ENCODE data around the gene OR4S1.
A peak's percentile ranks its signal among the peaks of the same experiment; 100 is the strongest.
"Not testable (repeated sequence)": the region's sequence is repeated elsewhere in the genome, so short reads cannot be mapped to it uniquely, and the experiment has no call there.

The OR4S1 gene, protein sequence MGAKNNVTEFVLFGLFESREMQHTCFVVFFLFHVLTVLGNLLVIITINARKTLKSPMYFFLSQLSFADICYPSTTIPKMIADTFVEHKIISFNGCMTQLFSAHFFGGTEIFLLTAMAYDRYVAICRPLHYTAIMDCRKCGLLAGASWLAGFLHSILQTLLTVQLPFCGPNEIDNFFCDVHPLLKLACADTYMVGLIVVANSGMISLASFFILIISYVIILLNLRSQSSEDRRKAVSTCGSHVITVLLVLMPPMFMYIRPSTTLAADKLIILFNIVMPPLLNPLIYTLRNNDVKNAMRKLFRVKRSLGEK

GRCh38 chr11:48305923-48306322 lies at the start of gene OR4S1:
Gene OR4S1, plus strand, starts transcription at chr11:48306223. Its CDS starts 0 bp downstream, at chr11:48306223.
- DNase-seq = no peak

DNA sequence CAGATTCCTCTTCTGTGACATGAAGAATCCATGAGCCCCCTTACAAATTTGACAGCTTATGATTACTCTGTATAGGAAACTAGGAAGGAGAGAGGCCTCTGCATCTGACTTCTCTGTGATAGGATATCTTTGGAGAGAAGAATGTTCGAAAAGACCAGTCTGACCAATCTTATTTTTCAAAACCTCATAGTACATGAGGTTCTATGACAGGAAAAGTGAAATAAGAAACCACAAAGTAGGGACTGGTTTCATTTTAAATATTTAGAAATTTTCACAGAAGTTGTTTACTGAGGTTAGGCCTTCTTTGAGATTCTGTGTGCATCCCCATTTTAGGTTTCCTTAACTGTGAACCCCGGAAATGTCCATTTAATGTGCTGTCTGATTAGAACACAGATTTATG lies 44.4 kb upstream of the OR4S1 start:
- DNase-seq = no peak

DNA sequence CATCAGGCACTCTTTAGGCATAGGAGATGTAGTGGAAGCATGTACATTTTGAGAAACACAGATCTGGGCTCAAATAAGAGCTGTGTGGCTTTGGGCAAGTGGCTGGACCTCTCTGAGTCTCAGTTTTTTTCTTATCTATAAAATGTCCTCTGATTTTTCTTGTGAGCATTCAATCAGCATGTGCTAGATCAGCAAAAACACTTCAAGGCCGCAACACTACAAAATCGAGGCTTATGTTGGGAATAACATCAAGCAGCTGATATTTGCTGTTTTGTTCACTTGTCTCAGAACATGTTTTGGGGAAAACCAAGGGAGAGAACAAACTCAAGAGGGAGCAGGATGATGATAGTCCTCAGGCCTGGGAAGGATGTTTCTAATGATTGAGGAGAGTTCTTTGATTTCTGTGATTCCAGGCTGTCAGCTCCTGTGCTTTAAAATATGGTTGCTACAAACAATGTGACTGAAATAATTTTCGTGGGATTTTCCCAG lies 42.6 kb upstream of the OR4S1 start, which contains the start of gene OR4X1:
Gene OR4X1, plus strand, starts transcription at position 439 of the 489 bp plus-strand sequence. Its CDS starts 0 bp downstream, at position 439.
- no peak for DNase-seq

DNA sequence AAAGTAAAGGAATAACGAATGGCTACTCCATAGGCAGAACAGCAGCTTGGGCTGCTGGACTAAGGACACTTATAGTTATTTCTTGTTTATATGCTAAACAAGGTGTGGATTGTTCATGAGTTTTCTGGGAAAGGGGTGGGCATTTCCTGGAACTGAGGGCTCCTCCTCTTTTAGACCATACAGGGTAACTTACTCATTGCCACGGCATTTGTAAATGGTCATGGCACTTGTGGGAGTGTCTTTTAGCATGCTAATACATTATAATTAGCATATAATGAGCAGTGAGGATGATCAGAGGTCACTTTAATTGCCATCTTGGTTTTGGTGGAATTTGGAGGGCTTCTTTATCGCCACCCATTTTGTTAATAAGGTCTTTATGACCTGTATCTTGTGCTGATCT lies 35.4 kb upstream of the OR4S1 start:
- no peak for DNase-seq

DNA sequence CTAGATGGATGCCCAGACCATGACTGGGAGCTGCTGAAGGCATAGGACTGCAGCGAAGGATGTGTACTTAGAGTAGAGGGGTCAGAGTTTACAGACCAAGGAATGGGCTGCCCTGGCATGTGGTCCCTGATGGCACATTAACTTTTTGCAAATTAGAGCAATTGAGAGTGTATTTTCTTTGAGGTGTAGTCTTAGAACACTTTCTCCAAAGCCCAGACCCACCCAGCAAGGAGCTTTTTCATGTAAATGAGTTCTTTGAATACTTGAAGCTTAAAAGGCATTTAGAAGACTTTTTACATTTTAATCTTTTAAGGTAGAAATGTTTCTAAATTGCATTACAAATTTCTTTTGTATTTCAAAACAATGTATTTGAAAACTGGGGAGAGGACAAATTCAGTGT lies 33.4 kb upstream of the OR4S1 start:
- DNase-seq = no peak

DNA sequence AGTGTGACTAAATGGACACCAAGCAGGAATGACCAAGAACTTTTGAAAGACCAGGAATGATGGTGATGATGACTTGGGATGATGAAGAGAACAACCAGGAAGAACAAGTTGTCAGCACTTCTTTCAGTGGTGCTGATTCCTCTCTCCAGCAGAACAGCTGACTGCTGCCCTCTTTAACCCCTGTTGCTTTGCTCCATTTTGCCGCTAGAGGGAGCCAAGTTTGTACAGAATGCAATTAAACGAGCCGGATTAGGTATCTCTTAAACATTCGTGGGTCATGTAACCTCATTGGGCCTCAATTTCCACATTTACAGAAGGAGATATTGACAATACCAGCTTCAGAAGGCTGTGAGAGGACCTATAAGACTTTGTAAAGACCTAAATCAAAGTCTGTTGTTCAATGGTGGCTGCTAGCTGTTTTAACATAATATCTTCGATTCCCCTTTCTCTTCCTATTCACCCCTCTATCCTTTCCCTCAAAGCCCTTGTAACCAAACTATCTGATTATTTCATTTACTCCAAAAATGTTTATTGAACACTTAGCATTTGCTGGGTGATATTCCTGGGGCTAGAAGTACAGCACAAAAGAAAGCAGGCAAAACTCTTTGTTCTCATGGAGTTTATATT lies 1.9 kb downstream of the OR4S1 start:
- peak; percentile 46 to 55 for DNase-seq

DNA sequence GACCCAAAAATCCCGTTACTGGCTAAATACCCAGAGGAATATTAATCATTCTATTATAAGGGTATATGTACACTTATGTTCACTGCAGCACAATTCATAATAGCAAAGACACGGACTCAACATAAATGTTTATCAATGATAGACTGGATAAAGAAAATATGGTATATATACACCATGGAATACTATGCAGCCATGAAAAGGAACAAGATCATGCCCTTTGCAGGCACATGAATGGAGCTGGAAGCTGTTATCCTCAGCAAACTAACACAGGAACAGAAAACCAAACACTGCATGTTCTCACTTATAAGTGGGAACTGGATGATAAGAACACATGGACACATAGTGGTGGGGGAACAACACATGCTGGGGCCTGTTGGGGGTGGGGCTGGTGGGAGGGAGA lies 7.6 kb downstream of the OR4S1 start:
- DNase-seq = not testable (repeated sequence)

GRCh38 chr11:48319813-48320212 lies 13.8 kb downstream of the OR4S1 start:
- not testable (repeated sequence) for DNase-seq

GRCh38 chr11:48324620-48325019 lies 18.6 kb downstream of the OR4S1 start, which contains the start of gene OR4C3:
Gene OR4C3, plus strand, starts transcription at chr11:48324920. Its CDS starts 102 bp downstream, at chr11:48325022.
- not testable (repeated sequence) for DNase-seq

GRCh38 chr11:48341466-48341865 lies 35.4 kb downstream of the OR4S1 start:
- no peak for DNase-seq

DNA sequence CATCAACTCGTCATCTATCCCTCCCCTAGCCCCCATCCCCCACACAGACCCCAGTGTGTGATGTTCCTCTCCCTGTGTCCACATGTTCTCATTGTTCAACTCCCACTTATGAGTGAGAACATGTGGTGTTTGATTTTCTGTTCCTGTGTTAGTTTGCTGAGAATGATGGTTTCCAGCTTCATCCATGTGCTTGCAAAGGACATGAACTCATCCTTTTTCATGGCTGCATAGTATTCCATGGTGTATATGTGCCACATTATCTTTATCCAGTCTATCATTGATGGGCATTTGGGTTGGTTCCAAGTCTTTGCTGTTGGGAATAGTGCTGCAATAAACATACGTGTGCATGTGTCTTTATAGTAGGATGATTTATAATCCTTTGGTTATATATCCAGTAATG lies 36.5 kb downstream of the OR4S1 start:
- not testable (repeated sequence) for DNase-seq

- DNase-seq = not testable (repeated sequence)
These were observed 40.3 kb downstream of the OR4S1 start for GRCh38 chr11:48346286-48346685.

DNA sequence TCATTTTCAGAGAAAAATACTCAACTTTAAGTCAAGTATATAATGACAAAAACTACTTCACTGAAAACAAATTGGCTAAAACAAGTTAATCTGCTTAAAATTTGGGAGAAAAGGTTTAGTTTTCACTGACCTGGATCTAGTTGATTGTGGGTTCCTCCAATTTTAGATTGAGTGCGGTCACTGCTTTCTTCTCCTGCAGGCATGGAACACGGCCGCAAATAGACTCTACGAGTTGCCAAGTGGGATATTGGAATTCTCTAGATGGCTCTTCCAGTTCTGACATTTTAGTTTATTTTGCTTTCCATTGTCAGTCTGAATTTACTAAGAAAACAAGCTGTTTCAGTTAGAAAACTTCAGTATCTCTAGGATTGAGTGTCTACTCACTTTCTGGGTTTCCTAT lies 48.0 kb downstream of the OR4S1 start:
- no peak for DNase-seq

GRCh38 chr11:48354677-48355076 lies 48.7 kb downstream of the OR4S1 start:
- no peak for DNase-seq

All from AML-193 (cell line).